Liver (tissue), 9 donors: ENCODE data around the gene TAS2R40. TPM values are rescaled to one million over a fixed set of nuclear protein-coding genes. Genes with fewer than 3 reads are reported as not detected.

ENCODE experiments used
- DNase-seq: peaks from one replicate; pipeline ENCODE4 v3.0.0-alpha.2; 2017; ENCODE audit warnings: low spot score
- H3K27ac ChIP-seq, 2 donors: one replicate each; pipeline ENCODE4 v1.7.0; 2013; ENCODE audit warnings: inconsistent platforms in 2 of 2, low read length in 2 of 2, control low read depth in 1 of 2, low read depth in 1 of 2, mild to moderate bottlenecking in 1 of 2
- H3K27me3 ChIP-seq, 4 donors: one replicate each; pipeline versions ENCODE4 v1.6.1 to v1.7.0; 2013; ENCODE audit warnings: low read length in 3 of 4, inconsistent platforms in 1 of 4, mild to moderate bottlenecking in 1 of 4, moderate library complexity in 1 of 4; ENCODE audit not compliant: control insufficient read depth in 4 of 4, insufficient read depth in 4 of 4
- H3K36me3 ChIP-seq, 4 donors: one replicate each; pipeline versions ENCODE4 v1.6.1 to v1.7.0; 2013; ENCODE audit warnings: low read length in 3 of 4, mild to moderate bottlenecking in 3 of 4, low read depth in 1 of 4, moderate library complexity in 1 of 4; ENCODE audit not compliant: control insufficient read depth in 4 of 4, insufficient read depth in 3 of 4
- H3K4me1 ChIP-seq, 4 donors: one replicate each; pipeline versions ENCODE4 v1.6.1 to v1.7.0; 2013; ENCODE audit warnings: low read length in 3 of 4, mild to moderate bottlenecking in 3 of 4, moderate library complexity in 1 of 4; ENCODE audit not compliant: control insufficient read depth in 4 of 4, insufficient read depth in 4 of 4
- H3K4me3 ChIP-seq, 3 donors: one replicate each; pipeline versions ENCODE4 v1.6.1 to v1.7.0; 2013; ENCODE audit warnings: low read length in 3 of 3, control low read depth in 1 of 3, low read depth in 1 of 3, mild to moderate bottlenecking in 1 of 3
- H3K9ac ChIP-seq, 2 donors: one replicate each; pipeline ENCODE4 v1.7.0; 2013; ENCODE audit warnings: low read length in 2 of 2, mild to moderate bottlenecking in 2 of 2, moderate library complexity in 2 of 2, control low read depth in 1 of 2, low read depth in 1 of 2
- H3K9me3 ChIP-seq, 4 donors: one replicate each; pipeline versions ENCODE4 v1.6.1 to v1.7.0; 2013; ENCODE audit warnings: low read length in 3 of 4; ENCODE audit not compliant: control insufficient read depth in 4 of 4
- CTCF ChIP-seq: fragments of 150-350 bp; IDR thresholded peaks from 2 replicates; pipeline ENCODE4 v1.5.1; 2017; ENCODE audit warnings: improper control_type of control experiment, low read depth, low read length; ENCODE audit not compliant: missing input control
- EGR1 ChIP-seq, 2 donors: IDR thresholded peaks; 2 replicates each; pipeline ENCODE4 v1.6.1; 2016 to 2018; ENCODE audit warnings: antibody characterized with exemption in 2 of 2, low read depth in 2 of 2
- FOXA1 ChIP-seq: IDR thresholded peaks from 2 replicates; pipeline ENCODE4 v1.6.1; 2016; ENCODE audit warnings: antibody characterized with exemption
- FOXA2 ChIP-seq: IDR thresholded peaks from 2 replicates; pipeline ENCODE4 v1.6.1; 2016; ENCODE audit warnings: antibody characterized with exemption
- GABPA ChIP-seq, 2 donors: IDR thresholded peaks in 1 of 2; conservative IDR thresholded peaks in 1 of 2; 2 replicates each; pipeline ENCODE4 v1.6.1; 2016; ENCODE audit warnings: antibody characterized with exemption in 2 of 2, mild to moderate bottlenecking in 1 of 2, moderate library complexity in 1 of 2
- HNF4A ChIP-seq, 2 donors: conservative IDR thresholded peaks; 2 replicates each; pipeline ENCODE4 v1.6.1; 2016; ENCODE audit warnings: antibody characterized with exemption in 2 of 2, mild to moderate bottlenecking in 2 of 2
- HNF4G ChIP-seq: IDR thresholded peaks from 2 replicates; pipeline ENCODE4 v1.6.1; 2016; ENCODE audit warnings: antibody characterized with exemption
- JUND ChIP-seq, 2 donors: IDR thresholded peaks; 2 replicates each; pipeline ENCODE4 v1.6.1; 2016; ENCODE audit warnings: antibody characterized with exemption in 2 of 2
- MAX ChIP-seq: IDR thresholded peaks from 2 replicates; pipeline ENCODE4 v1.6.1; 2016; ENCODE audit warnings: antibody characterized with exemption
- NR2F2 ChIP-seq: IDR thresholded peaks from 2 replicates; pipeline ENCODE4 v1.6.1; 2016; ENCODE audit warnings: antibody characterized with exemption
- RAD21 ChIP-seq, 2 donors: IDR thresholded peaks; 2 replicates each; pipeline ENCODE4 v1.6.1; 2016; ENCODE audit warnings: antibody characterized with exemption in 2 of 2, mild to moderate bottlenecking in 2 of 2
- RXRA ChIP-seq, 2 donors: IDR thresholded peaks; 2 replicates each; pipeline ENCODE4 v1.6.1; 2017 to 2018; ENCODE audit warnings: antibody characterized with exemption in 2 of 2, mild to moderate bottlenecking in 1 of 2
- SP1 ChIP-seq: IDR thresholded peaks from 2 replicates; pipeline ENCODE4 v1.6.1; 2018; ENCODE audit warnings: antibody characterized with exemption, mild to moderate bottlenecking
- TAF1 ChIP-seq: conservative IDR thresholded peaks from 2 replicates; pipeline ENCODE4 v1.6.1; 2016; ENCODE audit warnings: antibody characterized with exemption, mild to moderate bottlenecking
- YY1 ChIP-seq: IDR thresholded peaks from 2 replicates; pipeline ENCODE4 v1.6.1; 2016; ENCODE audit warnings: antibody characterized with exemption, mild to moderate bottlenecking
- ZBTB33 ChIP-seq: IDR thresholded peaks from 2 replicates; pipeline ENCODE4 v1.6.1; 2016; ENCODE audit warnings: antibody characterized with exemption
- WGBS: extraction: QIAGEN DNeasy Blood & Tissue Kit; methylation state at CpG from one replicate; pipeline ENCODE4 v1.1.7; 2013; 5-methylcytosine and 5-hydroxymethylcytosine counted together
- polyA plus RNA-seq, 2 donors: library from polyadenylated mRNA; stranded (reverse) in 1 of 2; unstranded in 1 of 2; fragments of 200-250 nt in 1 of 2; fragments of >200 nt in 1 of 2; fragmentation: Nextera tagmentation in 1 of 2; extraction: Ambion mirVana in 1 of 2; gene quantifications; one replicate each; pipeline versions ENCODE4 v1.2.1 to v1.2.3, GENCODE V29; 2013 to 2015
- total RNA-seq, 2 donors: library from RNA; depleted of rRNA; stranded (reverse); fragments of >200 nt; gene quantifications; one replicate each; pipeline ENCODE4 v1.2.3, GENCODE V29; 2014
- TF ChIP-seq, protein P1 (sequence below): IDR thresholded peaks from 2 replicates; pipeline ENCODE4 v1.6.1; 2016; ENCODE audit warnings: antibody characterized with exemption
- donor health status: healthy.
- donor health status: healthy.
- donor health status: healthy.
- donor health status: healthy.
- donor health status: healthy.

Gene TAS2R40
- total and polyA plus RNA-seq, 4 donors: not detected

GRCh38 chr7:143217806-143218205 lies 4.0 kb upstream of the TAS2R40 start (continued):
- TF ChIP-seq SP1 (no peak), EGR1 (IDR thresholded peaks at IDR 0.05; ENCODE audit: low read depth in 2 of 2) (no peak), YY1 (no peak), RAD21 (IDR thresholded peaks at IDR 0.05) (no peak), NR2F2 (no peak), RXRA (IDR thresholded peaks at IDR 0.05) (no peak)

DNA sequence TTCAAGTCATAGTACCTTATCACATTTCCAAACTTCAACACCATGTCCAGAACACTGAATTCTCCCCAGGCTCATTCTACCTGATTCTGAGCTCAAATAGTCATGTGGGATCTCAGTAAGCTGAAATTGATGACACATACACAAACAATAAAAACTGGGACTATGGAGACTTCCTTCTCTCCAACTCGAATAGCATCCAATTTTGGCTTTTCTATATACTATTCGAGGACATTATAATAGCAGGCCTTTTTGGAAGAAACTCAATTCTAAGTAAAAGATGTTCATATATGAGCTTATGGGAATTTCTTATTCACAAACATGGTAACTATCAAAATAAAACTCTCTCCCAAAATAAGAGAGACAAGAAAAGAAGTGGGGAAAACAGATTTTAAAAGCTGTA lies 551 bp upstream of the TAS2R40 start:
- no peaks in the 10 kb centered on the region for H3K4me1 ChIP-seq
- H3K9ac ChIP-seq: no peak overlapping the region
- WGBS: 78% methylated on average over 2 of the region's 2 CpGs
- DNase-seq: no peak
- TF ChIP-seq FOXA2 (no peak), MAX (no peak), NR2F2 (no peak), YY1 (no peak), HNF4A (conservative IDR thresholded peaks at IDR 0.05) (no peak), ZBTB33 (no peak), SP1 (no peak), TAF1 (no peak), RAD21 (IDR thresholded peaks at IDR 0.05) (no peak), GABPA (IDR thresholded peaks at IDR 0.05 in 1 of 2, conservative IDR thresholded peaks at IDR 0.05 in 1 of 2) (no peak), FOXA1 (no peak), JUND (IDR thresholded peaks at IDR 0.05) (no peak), HNF4G (no peak), CTCF (no peak), RXRA (IDR thresholded peaks at IDR 0.05) (no peak)
- TF ChIP-seq, protein P1, sequence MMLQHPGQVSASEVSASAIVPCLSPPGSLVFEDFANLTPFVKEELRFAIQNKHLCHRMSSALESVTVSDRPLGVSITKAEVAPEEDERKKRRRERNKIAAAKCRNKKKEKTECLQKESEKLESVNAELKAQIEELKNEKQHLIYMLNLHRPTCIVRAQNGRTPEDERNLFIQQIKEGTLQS: no peak
- no peaks in the 10 kb centered on the region for H3K36me3 ChIP-seq
- no peak overlapping the region for H3K4me3 ChIP-seq
- no peak overlapping the region for H3K27ac ChIP-seq
- no peaks in the 10 kb centered on the region for H3K27me3 ChIP-seq
- H3K9me3 ChIP-seq: no peaks in the 10 kb centered on the region

GRCh38 chr7:143222782-143223181 lies 945 bp downstream of the TAS2R40 start:
- 79% methylated on average over 7 of the region's 7 CpGs for WGBS
- Histone ChIP-seq H3K27me3 (no peaks in the 10 kb centered on the region), H3K4me3 (no peak overlapping the region), H3K9ac (no peak overlapping the region), H3K9me3 (no peaks in the 10 kb centered on the region), H3K4me1 (no peaks in the 10 kb centered on the region), H3K36me3 (no peaks in the 10 kb centered on the region), H3K27ac (peak overlapping the region in 1 of 2 donors; percentile 34)
- no peak for DNase-seq
- peak; percentile 49 for TF ChIP-seq YY1
- TF ChIP-seq CTCF: no peak
